ENCODE results near the gene BRSK2.

The BRSK2 gene

DNA sequence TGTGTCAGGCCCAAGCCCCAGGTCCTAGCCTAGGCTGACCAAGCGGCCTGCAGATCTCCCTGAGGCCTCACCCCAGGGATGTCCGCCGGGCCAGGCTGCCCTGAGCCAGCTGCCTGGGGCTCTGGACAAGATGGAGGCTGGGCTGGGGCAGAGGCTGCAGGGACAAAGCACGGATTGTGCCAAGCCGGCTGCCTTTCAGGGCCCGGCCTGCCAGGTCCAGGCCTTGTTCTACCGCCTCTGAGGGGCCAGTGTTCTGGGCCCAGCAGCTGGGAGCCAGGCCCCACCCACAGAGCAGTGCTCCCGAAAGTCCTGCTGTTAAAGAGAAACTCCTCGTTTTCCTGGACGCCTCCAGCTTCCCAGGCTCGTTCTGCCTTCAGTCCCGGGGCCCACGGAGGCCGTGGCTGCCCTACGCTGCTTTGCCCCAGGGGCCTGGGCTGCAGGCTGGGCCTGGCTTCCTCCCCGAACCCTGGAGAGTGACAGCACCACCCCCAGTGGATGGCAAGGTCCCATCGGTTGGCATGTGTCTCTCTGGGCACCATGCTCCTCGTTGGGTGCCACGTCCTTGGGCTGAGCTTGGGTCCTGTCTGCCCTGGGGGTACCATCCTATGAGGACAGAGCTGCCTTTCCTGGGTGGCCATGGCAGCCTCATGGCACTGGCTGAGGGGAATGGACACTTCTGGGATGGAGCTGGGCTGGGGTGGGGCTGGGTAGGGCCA is 7.6 kb downstream of the BRSK2 start:
- no peak for DNase-seq (ENCODE audit: low read depth in 2 of 2)

DNA sequence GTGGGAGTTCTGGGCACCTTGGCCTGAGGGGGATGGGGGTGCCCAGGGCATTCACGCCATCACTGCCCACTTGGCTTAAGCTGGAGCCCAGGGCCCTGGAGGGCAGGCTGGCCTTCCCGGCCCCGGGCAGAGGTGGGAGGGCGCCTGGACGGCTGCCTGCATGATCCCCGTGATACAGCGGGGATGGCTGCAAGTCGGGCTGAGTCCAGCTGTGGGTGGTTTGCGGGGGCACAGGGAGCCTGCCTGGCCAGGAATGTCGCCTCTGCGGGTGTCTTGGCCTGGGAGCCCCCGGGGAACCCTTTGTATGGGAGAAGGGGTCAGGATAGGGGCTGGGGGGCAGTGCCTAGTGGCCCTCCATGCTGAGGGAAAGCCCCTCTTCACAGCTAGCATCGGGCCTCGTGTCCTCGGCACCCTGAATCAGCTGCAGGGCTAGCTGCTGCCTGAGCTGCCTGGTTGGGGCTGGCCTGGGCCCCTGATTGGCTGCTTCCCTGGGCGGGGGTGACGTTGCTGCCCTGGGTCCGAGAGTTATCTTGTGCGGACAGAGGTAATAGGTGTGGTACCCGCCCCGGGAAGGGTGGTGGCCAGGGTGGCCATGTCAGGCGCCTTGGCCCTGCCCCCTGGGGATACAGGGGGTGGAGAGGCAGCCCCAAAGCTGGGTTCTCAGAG is 8.3 kb downstream of the BRSK2 start:
- no peak for DNase-seq (ENCODE audit: low read depth in 2 of 2)

DNA sequence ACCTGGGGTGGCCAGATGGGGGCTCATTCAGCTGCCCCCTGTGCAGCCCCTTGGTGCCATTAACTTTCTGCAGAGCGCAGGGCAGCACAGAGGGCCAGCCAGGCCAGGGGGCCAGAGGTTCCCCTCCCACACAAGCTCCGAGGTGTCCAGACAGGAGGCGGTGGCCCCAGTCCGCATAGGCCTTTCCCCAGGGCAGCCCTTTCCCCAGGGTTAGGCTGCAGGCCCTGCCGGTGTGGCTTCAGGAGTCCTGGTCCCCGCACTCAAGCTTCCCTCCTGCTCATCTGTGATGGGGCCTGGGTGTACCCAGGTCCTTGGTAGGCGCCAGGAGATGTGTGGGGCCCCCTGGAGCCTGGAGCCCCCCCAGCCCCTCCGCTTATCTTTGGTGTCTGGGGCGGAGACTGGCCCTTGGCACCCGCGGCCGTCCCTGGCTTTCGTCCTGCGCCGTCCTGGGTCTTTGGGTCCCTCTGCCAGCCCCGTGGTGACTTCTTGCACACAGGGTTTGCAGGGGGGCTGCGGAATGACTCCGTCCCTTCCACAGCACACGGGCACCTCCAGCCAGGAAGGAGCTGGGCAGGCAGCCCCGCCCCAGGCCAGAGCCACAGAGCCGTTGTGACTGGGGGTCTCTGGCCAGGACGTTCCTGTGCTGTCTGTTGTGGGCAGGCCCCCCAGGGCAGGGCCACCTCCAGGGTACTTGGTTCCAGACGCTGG is 8.9 kb downstream of the BRSK2 start:
- no peak for DNase-seq (ENCODE audit: low read depth in 2 of 2)

DNA sequence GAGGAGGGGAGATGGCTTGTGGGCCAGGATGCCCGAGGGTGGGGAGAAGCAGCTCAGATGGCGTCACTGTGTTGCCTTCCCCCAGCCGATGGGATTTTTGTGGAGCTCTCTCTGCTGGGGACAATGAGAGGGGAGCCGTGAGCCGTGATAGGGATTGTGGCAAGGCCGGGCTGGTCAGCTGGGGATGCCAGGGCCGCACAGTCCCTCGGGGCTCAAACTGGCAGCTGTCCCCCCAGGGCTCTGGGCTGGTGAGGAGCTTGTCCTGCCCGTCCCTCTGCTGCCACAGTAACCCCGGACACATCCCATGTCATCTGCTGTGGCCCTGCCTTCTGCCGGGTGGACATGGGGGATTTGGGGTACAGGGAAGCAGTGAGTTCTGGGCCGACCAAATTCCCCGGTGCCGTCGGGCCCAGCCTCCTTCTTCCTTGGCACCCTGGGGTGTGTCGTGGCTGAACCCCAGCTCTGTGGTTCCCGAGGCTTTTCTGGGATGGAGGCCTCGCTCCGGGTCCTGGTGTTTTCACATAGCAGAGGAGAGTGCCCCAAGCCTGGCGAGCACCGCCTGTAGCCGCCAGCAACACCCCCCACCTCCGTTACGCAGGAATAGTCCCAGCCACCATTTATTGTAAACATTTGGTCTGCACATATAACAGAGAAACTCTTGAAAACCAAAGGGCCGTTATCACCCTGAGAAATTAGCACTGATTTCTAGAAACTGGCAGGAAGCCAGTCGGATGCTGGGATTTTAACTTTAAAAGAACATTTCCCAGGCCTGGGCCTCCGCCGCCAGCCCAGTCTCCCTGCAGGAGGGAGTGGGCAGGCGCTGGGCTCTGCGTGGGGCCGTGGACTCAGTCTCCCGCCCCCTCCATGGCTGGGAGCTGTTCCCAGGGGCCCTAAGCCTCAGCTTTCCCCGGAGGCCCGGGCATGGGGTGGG is 9.9 kb downstream of the BRSK2 start:
- no peak for DNase-seq (ENCODE audit: low read depth in 2 of 2)

DNA sequence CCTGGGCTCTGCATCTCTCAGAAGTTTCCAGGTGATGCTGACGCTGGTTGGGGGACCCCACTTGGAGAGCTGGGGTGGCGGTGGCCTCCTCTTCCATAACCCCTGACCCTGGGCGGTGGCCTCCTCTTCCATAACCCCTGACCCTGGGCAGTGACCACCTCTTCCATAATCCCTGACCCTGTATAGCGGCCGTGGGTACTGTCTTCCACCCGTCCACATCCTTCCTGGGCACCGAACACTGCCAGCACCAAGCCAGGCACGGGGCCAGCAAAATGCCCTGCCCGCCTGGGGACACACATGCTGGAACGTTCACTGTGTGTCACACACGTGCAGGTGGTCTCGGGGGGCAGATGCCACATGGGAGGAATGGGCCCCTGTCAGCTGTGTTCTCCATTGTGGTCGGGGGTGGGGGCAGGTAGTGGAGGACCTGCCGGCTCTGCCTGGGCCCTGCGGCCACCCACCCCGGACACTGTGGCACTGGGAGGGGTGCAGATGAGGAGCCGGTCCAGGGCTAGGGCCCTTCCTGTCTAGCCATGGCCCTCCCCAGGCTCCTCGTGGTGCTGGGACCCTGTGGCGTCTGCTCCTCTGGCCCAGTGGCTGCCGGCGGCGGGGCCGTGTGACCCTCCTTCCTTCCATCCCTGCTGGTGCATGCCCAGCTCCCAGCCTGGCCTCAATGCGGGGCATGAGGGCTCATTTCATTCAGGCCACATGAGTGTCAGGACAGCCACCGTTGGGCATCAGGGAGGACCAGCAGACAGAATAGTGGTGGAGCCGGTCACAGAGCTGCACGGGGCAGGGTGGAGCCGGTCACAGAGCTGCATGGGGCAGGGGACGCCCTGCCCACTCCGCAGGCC is 10.8 kb downstream of the BRSK2 start:
- DNase-seq (ENCODE audit: low read depth in 2 of 2): no peak

DNA sequence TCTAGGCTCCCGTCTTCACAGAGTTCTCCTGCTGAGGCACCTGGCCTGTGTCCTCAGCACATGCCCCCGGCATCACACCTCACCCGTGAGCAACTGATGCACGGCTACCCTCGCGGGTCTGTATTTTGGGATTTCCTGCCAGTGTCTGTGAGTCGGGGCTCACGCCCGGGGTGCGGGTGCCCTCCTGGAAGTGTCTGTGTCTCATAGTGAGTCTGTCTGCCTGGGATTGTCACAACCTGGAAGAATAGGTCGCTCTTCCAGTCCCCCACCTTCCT is 11.4 kb downstream of the BRSK2 start:
- no peak for DNase-seq (ENCODE audit: low read depth in 2 of 2)

DNA sequence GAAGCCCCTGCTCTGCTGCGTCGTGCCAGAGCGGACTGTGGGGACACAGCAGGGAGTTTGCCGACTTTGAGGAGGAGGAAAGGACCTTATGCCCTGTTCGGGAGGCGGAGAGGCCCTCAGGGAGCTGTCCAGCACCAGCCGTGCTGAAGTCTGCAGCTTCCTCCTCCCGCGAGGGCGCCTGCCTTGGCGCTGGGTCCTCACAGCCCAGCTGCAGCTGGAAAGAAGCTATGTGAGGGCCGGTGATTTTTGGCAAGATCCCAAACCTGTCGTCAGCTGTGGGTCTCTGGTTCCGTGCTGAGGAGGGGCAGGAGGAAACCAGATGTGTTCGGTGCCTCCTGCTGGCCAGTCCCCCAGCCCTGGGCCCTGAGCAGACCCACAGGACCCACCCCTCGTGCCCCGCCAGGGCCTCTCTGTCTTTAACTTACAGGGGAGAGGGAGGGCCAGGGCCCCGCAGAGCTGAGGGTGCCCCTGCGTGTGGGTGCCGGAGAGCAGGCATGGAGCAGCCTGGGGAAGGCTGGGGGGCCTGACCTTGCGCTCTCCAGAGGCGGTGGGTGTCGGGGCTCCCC is 12.0 kb downstream of the BRSK2 start:
- DNase-seq (ENCODE audit: low read depth in 2 of 2): no peak

DNA sequence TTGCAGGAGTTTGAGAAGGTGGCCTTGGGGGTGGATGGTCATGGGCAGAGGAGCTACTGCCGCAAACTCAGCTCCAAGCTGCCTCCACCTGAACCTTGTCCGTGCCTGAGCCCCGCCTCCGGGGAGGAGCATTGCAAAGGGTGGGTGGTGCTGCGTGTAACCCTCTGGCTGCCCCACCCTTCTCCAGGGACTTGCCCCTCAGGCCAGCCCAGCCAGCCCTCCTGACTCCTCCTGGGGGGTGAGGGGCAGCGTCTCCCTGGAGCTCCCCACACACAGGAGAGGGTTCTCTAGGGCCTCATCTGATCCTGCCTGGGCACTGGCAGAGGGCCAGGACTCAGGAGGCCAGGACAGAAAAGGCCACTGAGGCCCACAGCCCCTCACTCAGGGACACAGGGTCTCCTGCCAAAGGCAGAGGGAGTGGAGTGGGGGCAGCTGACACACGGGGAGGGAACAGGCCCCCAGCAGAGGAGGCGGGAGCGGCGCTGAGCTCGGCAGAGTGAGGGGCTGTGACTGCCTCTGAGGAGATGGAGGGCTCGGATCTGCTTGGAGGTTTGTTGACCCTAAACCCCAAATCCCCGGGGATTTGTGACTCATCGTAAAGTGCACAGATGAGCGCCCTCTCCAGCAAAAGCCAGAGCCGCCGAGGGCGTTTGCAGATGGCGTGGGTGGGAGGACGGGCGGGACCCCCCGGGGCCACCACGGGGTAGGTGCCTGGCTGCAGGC is 12.8 kb downstream of the BRSK2 start:
- no peak for DNase-seq (ENCODE audit: low read depth in 2 of 2)

DNA sequence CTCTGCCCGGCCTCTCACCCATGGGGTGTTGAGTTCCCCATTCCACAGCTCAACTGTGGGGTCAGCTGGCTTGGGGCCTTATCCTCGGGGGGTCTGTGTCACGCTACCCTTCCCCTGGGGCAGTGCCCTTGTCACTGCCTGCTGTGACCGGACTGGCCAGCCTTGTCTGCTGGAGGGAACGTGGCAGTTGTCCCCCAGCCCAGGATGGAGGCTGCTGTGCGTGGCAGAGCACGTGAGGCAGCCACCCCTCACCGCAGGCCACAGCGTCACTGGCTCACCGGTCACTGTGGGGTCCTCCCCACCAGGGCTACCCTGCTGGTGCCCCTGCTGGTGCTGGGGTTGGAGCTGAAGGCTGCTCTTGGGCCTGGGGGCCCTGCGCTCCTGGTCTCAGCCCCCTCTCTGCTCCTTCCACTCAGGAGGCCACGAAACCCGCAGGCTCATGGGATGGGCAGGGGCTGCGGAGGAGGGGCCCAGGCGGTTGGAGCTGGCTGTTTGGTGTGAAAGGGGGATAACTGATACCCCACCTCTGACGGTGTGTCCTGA is 13.4 kb downstream of the BRSK2 start:
- DNase-seq (ENCODE audit: low read depth in 2 of 2): no peak

DNA sequence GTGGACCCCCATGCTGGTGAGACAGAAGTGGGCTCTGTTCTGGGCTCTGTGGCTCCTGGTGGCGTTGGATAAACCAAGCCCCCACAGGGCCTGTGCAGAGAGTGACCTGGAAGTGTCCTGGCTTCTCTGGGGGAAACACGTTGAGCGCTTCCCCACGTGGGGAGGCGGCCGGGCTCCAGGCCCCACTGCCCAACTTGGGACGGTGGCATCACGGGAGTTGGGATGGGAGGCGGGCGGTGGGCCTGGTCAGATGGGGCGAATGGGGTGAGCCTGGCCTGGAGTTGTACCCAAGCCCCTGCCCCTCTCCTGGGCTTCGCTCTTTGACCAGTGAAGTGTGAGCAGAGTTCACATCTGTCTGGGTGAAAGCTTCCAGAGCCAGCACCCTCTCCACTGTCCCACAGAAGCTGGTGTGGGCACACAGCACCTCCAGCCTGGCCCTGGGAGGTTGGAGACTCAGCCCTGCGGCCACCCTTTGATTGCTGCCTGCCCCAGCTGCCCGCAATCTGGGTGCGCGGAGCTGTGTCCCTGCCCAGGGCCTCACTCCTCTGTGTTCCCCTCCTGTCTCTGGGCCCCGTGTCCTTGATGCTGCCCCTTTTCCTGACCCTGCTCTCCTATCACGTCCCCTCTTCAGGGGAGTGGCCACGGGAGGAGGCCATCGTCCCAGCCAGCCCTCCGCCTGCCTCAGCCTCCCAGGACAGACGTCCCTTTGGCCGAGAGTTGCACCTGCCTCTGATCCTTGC is 14.2 kb downstream of the BRSK2 start:
- DNase-seq (ENCODE audit: low read depth in 2 of 2): no peak

DNA sequence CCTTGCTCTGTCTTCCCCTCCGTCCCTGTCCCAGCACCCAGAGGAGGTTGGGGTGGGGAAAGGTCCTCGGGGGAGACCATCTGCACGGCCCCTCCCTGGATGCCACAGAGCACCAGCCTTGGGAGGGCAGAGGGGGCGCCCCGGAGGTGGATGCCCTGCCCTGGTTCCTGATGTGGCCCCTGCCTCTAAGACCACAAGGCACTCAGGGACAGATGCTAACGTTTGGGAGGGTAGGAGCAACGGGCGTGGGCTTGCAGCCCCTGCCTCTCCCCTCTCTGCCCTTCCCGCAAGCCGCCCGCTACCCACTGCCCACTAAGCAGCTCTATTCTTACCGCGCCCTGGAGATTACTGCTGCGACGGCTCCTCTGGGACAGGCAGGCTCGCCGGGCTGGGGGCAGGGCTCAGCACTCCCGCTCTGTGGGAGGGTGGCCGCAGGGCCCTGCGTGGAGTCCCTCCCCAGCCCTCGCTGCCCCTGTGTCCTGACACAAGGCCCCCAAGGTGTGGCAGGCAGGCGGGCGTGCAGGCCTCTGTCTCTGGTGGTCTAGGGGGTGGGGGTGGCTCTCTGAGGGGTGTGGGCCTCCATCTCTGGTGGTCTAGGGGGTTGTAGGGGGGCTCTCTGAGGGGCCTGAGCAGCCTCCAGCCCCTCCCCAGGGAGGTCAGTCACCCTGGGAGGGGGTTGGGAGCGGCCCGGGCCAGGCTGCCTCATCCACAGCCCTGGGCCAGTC is 14.9 kb downstream of the BRSK2 start:
- DNase-seq (ENCODE audit: low read depth in 2 of 2): no peak

DNA sequence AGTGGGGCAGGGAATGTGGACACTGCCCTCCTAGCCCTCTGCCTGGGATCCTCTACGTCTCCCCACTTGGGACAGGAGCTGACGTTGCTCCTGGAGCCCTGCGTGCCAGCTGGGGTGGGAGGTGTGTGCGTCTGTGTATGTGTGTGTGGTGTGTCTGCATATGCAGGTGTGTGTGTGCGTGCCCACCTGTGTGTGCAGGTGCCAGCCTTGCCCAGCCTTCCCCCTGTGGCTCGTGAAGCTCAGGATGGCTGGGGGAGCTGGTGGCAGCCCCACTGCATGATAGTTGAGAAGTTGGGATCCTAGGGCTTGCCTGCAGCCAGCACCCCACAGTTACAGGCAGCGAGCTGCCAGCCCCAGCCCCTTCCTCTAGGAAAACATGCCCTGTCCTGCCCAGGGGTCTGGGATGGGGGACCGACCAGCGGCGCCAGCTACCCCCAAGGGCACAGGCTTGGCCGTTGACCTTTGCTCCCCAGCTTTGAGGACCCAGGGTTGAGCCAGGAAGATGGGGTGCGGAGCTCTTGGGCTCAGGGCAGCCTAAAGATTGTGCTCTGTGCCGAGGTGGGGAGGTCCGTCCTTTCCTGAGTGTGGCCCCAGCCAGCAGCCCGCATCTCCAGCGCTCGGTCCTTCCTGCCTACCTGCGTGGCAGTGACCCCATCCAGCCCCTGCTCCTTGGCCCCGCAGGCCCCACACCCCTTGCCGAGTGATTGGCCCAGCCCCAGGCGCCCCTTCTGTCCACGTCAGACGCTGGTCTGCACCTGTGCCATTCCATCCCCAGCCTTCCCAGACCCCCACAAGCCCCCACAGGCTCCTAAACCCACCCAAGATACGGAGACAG is 15.7 kb downstream of the BRSK2 start:
- no peak for DNase-seq (ENCODE audit: low read depth in 2 of 2)

DNA sequence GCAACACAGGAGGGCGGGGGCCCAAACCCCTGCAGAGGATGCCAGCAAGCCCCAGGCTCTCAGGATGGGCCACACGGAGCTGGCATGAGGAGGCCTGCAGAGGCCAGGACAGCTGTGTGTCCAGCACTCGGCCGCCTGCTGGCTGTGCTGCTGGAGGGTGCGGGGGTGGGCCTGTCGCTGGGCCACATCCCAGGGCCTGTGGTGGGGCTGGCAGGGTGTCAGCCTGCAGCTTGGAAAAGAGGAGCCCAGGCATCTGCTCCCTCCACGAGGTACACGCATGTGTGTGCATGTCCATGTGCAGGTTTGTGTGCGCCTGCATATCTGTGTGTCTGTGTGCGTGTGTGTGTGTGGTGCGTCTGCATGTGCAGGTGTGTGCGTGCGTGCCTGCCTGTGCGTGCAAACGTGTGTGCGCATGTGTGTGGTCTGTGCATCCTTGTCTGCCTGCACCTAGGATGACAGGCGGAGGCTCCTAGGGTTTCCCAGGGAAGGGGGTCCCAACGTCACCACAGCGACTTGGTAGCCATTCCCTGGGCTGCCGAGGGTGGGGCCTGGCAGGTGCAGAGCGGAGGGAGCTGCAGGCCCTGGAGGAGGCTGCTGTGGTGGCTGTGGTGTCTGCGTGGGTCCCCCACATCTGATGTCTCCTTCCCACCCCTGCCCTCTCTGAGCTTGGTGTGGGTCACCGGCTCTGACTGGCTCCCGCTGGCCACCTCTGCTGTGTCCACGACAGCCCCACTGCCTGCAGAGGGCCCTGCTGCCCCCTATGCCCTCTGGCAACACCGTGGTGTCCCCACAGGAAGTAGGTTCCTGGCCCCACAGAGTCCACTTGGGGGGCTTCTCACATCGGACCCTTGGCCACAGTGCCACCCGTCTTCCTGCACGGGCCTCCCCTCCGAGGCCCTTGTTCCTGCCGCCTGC is 17.1 kb downstream of the BRSK2 start:
- no peak for DNase-seq (ENCODE audit: low read depth in 2 of 2)

DNA sequence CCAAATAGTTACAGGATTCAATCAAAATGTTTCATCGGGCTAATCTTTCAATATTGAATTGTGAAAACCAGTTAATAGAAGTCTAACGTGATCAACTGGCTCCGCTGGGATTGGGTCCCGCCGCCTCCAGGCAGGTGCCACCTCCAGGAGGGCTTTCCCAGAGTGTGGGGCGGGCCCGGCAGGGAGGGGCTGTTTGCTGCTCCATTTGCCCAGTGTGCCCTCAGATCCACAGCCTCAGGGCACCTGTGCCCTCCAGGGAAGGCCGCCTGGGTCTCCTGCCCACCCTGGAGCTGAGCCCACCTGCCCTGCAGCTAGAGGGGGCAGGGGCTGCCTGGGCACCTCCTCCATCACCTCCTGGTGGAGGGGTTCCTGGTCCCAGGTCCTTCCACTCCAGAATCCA is 17.9 kb downstream of the BRSK2 start:
- DNase-seq (ENCODE audit: low read depth in 2 of 2): no peak

DNA sequence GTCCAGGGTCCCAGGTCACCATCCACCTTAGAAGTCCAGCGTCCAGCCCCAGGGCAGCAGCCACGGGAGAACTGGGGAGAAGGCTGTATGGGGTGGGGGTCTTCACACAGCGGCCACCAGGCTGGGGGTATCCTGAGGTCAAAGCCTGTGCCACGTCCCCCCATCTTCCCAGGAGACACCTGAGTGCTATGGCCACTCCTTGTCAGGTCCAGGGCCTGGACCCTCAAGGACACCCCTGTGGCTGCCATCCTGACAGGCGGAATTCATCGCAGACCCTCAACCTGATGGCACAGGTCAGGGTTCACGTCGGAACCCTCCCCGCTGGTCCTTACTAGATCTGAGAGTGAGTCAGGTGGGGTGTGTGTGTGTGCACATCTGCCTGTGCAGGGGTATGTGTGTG is 18.6 kb downstream of the BRSK2 start:
- DNase-seq (ENCODE audit: low read depth in 2 of 2): no peak

DNA sequence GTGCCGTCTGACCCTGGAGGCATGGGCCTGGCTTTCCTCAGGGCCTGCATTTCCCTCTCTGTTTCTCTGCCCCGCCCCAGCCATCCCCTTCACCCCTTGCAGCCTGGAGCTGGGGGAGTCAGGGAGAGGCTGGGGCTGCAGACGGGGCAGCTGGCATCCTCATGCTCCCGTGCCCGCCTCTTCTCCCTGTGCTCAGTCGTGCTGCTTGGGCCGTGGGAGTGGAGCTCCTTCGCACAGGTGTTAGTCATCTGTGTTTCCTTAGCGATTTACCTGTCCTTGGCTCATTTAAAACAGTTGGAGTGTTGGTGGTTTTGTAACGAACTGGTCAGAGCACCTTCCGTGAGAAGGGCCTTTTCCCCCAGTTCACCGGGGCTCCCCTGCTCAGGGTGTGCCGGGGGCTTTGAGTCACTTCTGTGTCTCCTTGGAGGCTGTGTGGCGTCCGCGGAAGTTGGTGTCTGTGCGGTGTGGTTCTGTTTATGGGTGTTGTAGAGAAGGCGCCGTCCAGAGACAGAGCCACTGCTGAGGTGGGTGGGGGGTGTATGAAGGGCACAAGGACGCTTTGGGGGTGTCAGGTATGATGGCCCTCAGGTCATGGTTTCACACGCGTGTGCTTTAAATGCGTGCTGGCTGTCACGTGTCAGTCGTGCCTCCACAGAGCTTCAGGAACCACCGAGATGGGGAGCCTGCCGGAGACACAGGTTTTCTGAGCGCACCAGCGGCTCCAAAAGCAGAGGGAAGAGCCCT is 19.5 kb downstream of the BRSK2 start:
- no peak for DNase-seq (ENCODE audit: low read depth in 2 of 2)

Data from stimulated activated CD4-positive, alpha-beta T cell treated with anti-CD3 and anti-CD28 coated beads, Interleukin-12 subunit alpha, Interleukin-12 subunit beta, amount 100 ng/mL, for 24 hours (primary cell).